KMS-11 (cell line): Measurements from ENCODE around the gene CATSPERD.

Experiments
- H2AFZ ChIP-seq: fragments of 200-600 bp; sonication (generic); 2 replicates; pipeline ENCODE4 v1.6.1; 2016; ENCODE audit warnings: antibody characterized with exemption, mixed run types, low read depth
- H3K27ac ChIP-seq: fragments of 200-600 bp; sonication (generic); 2 replicates; pipeline ENCODE4 v1.6.1; 2016; ENCODE audit warnings: mild to moderate bottlenecking, mixed run types
- H3K27me3 ChIP-seq: fragments of 200-600 bp; sonication (generic); 2 replicates; pipeline ENCODE4 v1.6.1; 2017; ENCODE audit warnings: mild to moderate bottlenecking, low read depth, mixed run types, moderate library complexity; ENCODE audit not compliant: insufficient read depth
- H3K36me3 ChIP-seq: fragments of 200-600 bp; sonication (generic); 2 replicates; pipeline ENCODE4 v1.6.1; 2017; ENCODE audit warnings: mild to moderate bottlenecking, mixed run types; ENCODE audit not compliant: insufficient read depth
- H3K4me1 ChIP-seq: fragments of 200-600 bp; sonication (generic); 2 replicates; pipeline ENCODE4 v1.6.1; 2016; ENCODE audit warnings: mild to moderate bottlenecking, low read depth, mixed run types; ENCODE audit not compliant: poor library complexity, severe bottlenecking
- H3K4me2 ChIP-seq: fragments of 200-600 bp; sonication (generic); 2 replicates; pipeline ENCODE4 v1.7.0; 2016; ENCODE audit warnings: mild to moderate bottlenecking, mixed run types
- H3K4me3 ChIP-seq: fragments of 200-600 bp; sonication (generic); IDR thresholded peaks from 2 replicates; pipeline ENCODE4 v1.6.1; 2017; ENCODE audit warnings: low read depth, low read length, mixed read lengths; ENCODE audit not compliant: insufficient read depth
- H3K79me2 ChIP-seq: fragments of 200-600 bp; sonication (generic); 2 replicates; pipeline ENCODE4 v1.6.1; 2016; ENCODE audit warnings: low read depth, mixed run types; ENCODE audit not compliant: insufficient read depth
- H3K9ac ChIP-seq: fragments of 200-600 bp; sonication (generic); 2 replicates; pipeline ENCODE4 v1.6.1; 2016; ENCODE audit warnings: mild to moderate bottlenecking, mixed run types
- H4K20me1 ChIP-seq: fragments of 200-600 bp; sonication (generic); 2 replicates; pipeline ENCODE4 v1.6.1; 2016; ENCODE audit warnings: mild to moderate bottlenecking, mixed run types; ENCODE audit not compliant: insufficient read depth
- TF ChIP-seq, protein P1 (sequence below): fragments of 200-600 bp; sonication (generic); conservative IDR thresholded peaks from 2 replicates; pipeline ENCODE4 v1.6.1; 2017; ENCODE audit warnings: low read depth, mild to moderate bottlenecking, antibody characterized with exemption, low read length, moderate library complexity, mixed read lengths

CATSPERD gene

GRCh38 chr19:5782945-5783919, 62.8 kb downstream of the CATSPERD start:
- no peak overlapping the region for H3K4me3 ChIP-seq
- no peak overlapping the region for H3K27ac ChIP-seq
- 0 out of 2 replicates have a peak, but pooled peaks cover 4% of the 10 kb centered on the region for H3K36me3 ChIP-seq
- H3K4me2 ChIP-seq = no peak overlapping the region
- no peak overlapping the region for H3K9ac ChIP-seq
- no peaks in the 10 kb centered on the region; the same call in 1 of the 2 replicates for H3K27me3 ChIP-seq
- TF ChIP-seq, protein P1, sequence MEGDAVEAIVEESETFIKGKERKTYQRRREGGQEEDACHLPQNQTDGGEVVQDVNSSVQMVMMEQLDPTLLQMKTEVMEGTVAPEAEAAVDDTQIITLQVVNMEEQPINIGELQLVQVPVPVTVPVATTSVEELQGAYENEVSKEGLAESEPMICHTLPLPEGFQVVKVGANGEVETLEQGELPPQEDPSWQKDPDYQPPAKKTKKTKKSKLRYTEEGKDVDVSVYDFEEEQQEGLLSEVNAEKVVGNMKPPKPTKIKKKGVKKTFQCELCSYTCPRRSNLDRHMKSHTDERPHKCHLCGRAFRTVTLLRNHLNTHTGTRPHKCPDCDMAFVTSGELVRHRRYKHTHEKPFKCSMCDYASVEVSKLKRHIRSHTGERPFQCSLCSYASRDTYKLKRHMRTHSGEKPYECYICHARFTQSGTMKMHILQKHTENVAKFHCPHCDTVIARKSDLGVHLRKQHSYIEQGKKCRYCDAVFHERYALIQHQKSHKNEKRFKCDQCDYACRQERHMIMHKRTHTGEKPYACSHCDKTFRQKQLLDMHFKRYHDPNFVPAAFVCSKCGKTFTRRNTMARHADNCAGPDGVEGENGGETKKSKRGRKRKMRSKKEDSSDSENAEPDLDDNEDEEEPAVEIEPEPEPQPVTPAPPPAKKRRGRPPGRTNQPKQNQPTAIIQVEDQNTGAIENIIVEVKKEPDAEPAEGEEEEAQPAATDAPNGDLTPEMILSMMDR = no peak
- H3K79me2 ChIP-seq = no peaks in the 10 kb centered on the region
- no peak overlapping the region for H2AFZ ChIP-seq
- H4K20me1 ChIP-seq = no peaks in the 10 kb centered on the region
- H3K4me1 ChIP-seq = no peaks in the 10 kb centered on the region

- H3K27me3 ChIP-seq = no peaks in the 10 kb centered on the region
- H3K4me2 ChIP-seq = no peak within 1 kb of the TSS
- no peaks in the 10 kb centered on the region for H4K20me1 ChIP-seq
- H2AFZ ChIP-seq = no peak within 1 kb of the TSS
- H3K36me3 ChIP-seq = 0 out of 2 replicates have a peak, but pooled peaks cover 4% of the 10 kb centered on the region
- H3K4me3 ChIP-seq = no peak within 1 kb of the TSS
- TF ChIP-seq, protein P1 = no peak
- no peaks in the 10 kb centered on the region for H3K79me2 ChIP-seq
- H3K27ac ChIP-seq = no peak within 1 kb of the TSS
- H3K4me1 ChIP-seq = no peaks in the 10 kb centered on the region
- no peak within 1 kb of the TSS for H3K9ac ChIP-seq
Observed at GRCh38 chr19:5784581-5785147, 64.2 kb downstream of the CATSPERD start, which contains the start of gene PRR22. PRR22 (minus strand) TSS chr19:5784746; CDS start chr19:5784660, 86 bp downstream.

DNA sequence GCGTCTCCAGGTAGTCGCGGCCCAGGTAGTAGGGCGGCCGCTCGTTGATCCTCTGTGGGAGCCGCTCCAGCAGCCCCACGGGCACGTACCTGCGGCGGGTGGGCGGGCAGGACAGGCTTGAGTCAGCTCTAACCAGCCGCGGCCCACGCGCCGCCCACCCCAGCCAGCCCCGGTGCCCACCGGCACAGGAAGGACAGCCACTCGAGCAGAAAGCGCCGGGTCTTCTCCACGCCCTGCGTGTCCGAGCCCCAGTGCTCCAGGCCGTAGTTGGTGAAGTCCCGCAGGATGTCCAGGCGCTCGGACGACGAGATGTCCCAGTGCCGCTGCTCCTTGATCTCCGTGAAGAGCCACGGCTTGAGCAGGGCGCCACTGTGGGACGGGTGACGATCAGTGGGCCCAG, 65.0 kb downstream of the CATSPERD start:
- Histone ChIP-seq H2AFZ (no peak overlapping the region), H3K36me3 (0 out of 2 replicates have a peak, but pooled peaks cover 4% of the 10 kb centered on the region), H3K27ac (no peak overlapping the region), H3K4me1 (no peaks in the 10 kb centered on the region), H3K4me3 (no peak overlapping the region), H4K20me1 (no peaks in the 10 kb centered on the region), H3K79me2 (no peaks in the 10 kb centered on the region), H3K9ac (no peak overlapping the region), H3K27me3 (no peaks in the 10 kb centered on the region), H3K4me2 (no peak overlapping the region)
- TF ChIP-seq, protein P1 = no peak

GRCh38 chr19:5786593-5787408, 66.4 kb downstream of the CATSPERD start:
- Histone ChIP-seq H3K27ac (no peak overlapping the region), H2AFZ (no peak overlapping the region), H3K36me3 (0 out of 2 replicates have a peak, but pooled peaks cover 4% of the 10 kb centered on the region), H3K27me3 (no peaks in the 10 kb centered on the region), H3K9ac (no peak overlapping the region), H3K4me1 (peaks cover 5% of the 10 kb centered on the region), H3K79me2 (no peaks in the 10 kb centered on the region), H3K4me3 (no peak overlapping the region), H4K20me1 (no peaks in the 10 kb centered on the region), H3K4me2 (no peak overlapping the region)
- TF ChIP-seq, protein P1 = no peak
